IPS DF 6.9 (cell line): ENCODE data around the gene BTD.
A peak's percentile ranks its signal among the peaks of the same experiment; 100 is the strongest.

ENCODE experiments used
- DNase-seq: peaks from one replicate; pipeline ENCODE4 v3.0.0-alpha.2; 2013; ENCODE audit warnings: low read depth, low spot score
- H3K27ac ChIP-seq: one replicate; pipeline ENCODE4 v1.5.1; 2013; ENCODE audit warnings: low read length, control low read depth
- H3K27me3 ChIP-seq: 2 replicates; pipeline ENCODE4 v1.6.1; 2013; ENCODE audit warnings: mild to moderate bottlenecking, low read length; ENCODE audit not compliant: control insufficient read depth, insufficient read depth
- H3K36me3 ChIP-seq: 2 replicates; pipeline ENCODE4 v1.6.1; 2013; ENCODE audit warnings: low read length; ENCODE audit not compliant: control insufficient read depth, insufficient read depth
- H3K4me1 ChIP-seq: 2 replicates; pipeline ENCODE4 v1.6.1; 2013; ENCODE audit warnings: low read length; ENCODE audit not compliant: control insufficient read depth, insufficient read depth
- H3K4me3 ChIP-seq: 2 replicates; pipeline ENCODE4 v1.5.1; 2013; ENCODE audit warnings: mild to moderate bottlenecking, low read length
- H3K9me3 ChIP-seq: 2 replicates; pipeline ENCODE4 v1.6.1; 2013; ENCODE audit warnings: low read length, inconsistent platforms; ENCODE audit not compliant: control insufficient read depth, insufficient read depth
- WGBS: extraction: QIAGEN DNeasy Blood & Tissue Kit; methylation state at CpG from one replicate; pipeline ENCODE4 v1.1.7; 2013; ENCODE audit warnings: mixed read lengths, missing lambda C conversion rate; ENCODE audit not compliant: insufficient read length, insufficient coverage; 5-methylcytosine and 5-hydroxymethylcytosine counted together

BTD gene

GRCh38 chr3:15601399-15602145 is at the start of gene BTD, which contains the start of gene HACL1:
TSS of gene BTD (plus strand) at chr3:15601745. CDS start at chr3:15635440, 33,695 bp downstream.
TSS of gene HACL1 (minus strand) at chr3:15601569. CDS start at chr3:15601463, 106 bp downstream.
- H3K36me3 ChIP-seq, result peaks cover 3% of the 10 kb centered on the region; the same call in 1 of the 2 replicates
- DNase-seq, result peak; percentile 94
- no peaks in the 10 kb centered on the region for H3K9me3 ChIP-seq
- WGBS, result no CpG with 5 or more reads among the region's 61 CpGs
- H3K4me3 ChIP-seq, result peak within 1 kb of the TSS; percentile 79
- no peaks in the 10 kb centered on the region; the same call in 1 of the 2 replicates for H3K4me1 ChIP-seq
- no peak within 1 kb of the TSS for H3K27ac ChIP-seq
- H3K27me3 ChIP-seq, result no peaks in the 10 kb centered on the region

GRCh38 chr3:15551902-15552301 is 49.6 kb upstream of the BTD start:
- no peaks in the 10 kb centered on the region for H3K4me1 ChIP-seq
- H3K27me3 ChIP-seq, result no peaks in the 10 kb centered on the region
- H3K9me3 ChIP-seq, result no peaks in the 10 kb centered on the region
- DNase-seq, result no peak
- no peak overlapping the region for H3K27ac ChIP-seq
- H3K4me3 ChIP-seq, result no peak overlapping the region
- WGBS, result no CpG with 5 or more reads among the region's 1 CpG
- H3K36me3 ChIP-seq, result no peaks in the 10 kb centered on the region

- no peaks in the 10 kb centered on the region for H3K9me3 ChIP-seq
Measured at GRCh38 chr3:15553749-15554148, 47.8 kb upstream of the BTD start.

DNA sequence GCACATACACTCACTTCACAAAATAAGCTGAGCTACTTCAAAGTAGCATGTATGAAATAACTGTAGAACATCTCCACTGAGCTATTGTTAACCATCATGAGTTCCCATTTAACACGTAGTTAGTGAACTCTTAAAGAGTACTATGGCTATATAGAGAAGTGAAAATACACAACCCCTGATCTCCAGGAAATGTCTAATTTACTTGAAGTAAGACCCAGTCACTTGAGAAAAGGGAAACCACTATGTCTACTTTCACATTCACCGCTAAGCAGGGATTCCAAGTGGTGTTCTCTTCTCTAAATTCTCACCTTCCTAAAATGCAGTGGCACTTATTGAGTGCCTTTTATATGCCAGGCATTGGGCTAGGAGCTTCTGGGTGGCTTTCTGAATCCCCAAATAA is 45.0 kb upstream of the BTD start:
- H3K4me1 ChIP-seq, result no peaks in the 10 kb centered on the region
- no peak overlapping the region for H3K27ac ChIP-seq
- no peaks in the 10 kb centered on the region for H3K9me3 ChIP-seq
- WGBS, result no CpG with 5 or more reads among the region's 2 CpGs
- no peak overlapping the region for H3K4me3 ChIP-seq
- no peaks in the 10 kb centered on the region for H3K36me3 ChIP-seq
- no peak for DNase-seq
- no peaks in the 10 kb centered on the region for H3K27me3 ChIP-seq

More at GRCh38 chr3:15553749-15554148, 47.8 kb upstream of the BTD start:
- no peaks in the 10 kb centered on the region for H3K27me3 ChIP-seq
- no peak overlapping the region for H3K27ac ChIP-seq
- no peaks in the 10 kb centered on the region for H3K36me3 ChIP-seq
- WGBS, result no CpG with 5 or more reads among the region's 3 CpGs
- H3K4me1 ChIP-seq, result no peaks in the 10 kb centered on the region
- no peak overlapping the region for H3K4me3 ChIP-seq
- DNase-seq, result no peak

- Histone ChIP-seq H3K4me1 (no peaks in the 10 kb centered on the region), H3K27me3 (no peaks in the 10 kb centered on the region), H3K27ac (no peak overlapping the region), H3K4me3 (no peak overlapping the region), H3K9me3 (no peaks in the 10 kb centered on the region), H3K36me3 (peaks cover under 1% of the 10 kb centered on the region; the same call in 1 of the 2 replicates)
- no peak for DNase-seq
- no CpG with 5 or more reads among the region's 3 CpGs for WGBS
Measured at GRCh38 chr3:15557511-15557946, 44.0 kb upstream of the BTD start.

GRCh38 chr3:15558581-15558980 is 43.0 kb upstream of the BTD start:
- no peak for DNase-seq
- H3K27ac ChIP-seq, result no peak overlapping the region
- no peaks in the 10 kb centered on the region for H3K4me1 ChIP-seq
- whole genome bisulfite sequencing, result no CpG with 5 or more reads among the region's 9 CpGs
- peaks cover 6% of the 10 kb centered on the region; the same call in 1 of the 2 replicates for H3K36me3 ChIP-seq
- H3K27me3 ChIP-seq, result no peaks in the 10 kb centered on the region
- no peaks in the 10 kb centered on the region for H3K9me3 ChIP-seq
- H3K4me3 ChIP-seq, result no peak overlapping the region

GRCh38 chr3:15562560-15562959 is 39.0 kb upstream of the BTD start:
- Histone ChIP-seq H3K9me3 (no peaks in the 10 kb centered on the region), H3K4me1 (no peaks in the 10 kb centered on the region), H3K27me3 (no peaks in the 10 kb centered on the region; the same call in 1 of the 2 replicates), H3K36me3 (peaks cover 8% of the 10 kb centered on the region; the same call in 1 of the 2 replicates), H3K27ac (no peak overlapping the region), H3K4me3 (no peak overlapping the region)
- WGBS, result no CpG with 5 or more reads among the region's 5 CpGs
- DNase-seq, result no peak

DNA sequence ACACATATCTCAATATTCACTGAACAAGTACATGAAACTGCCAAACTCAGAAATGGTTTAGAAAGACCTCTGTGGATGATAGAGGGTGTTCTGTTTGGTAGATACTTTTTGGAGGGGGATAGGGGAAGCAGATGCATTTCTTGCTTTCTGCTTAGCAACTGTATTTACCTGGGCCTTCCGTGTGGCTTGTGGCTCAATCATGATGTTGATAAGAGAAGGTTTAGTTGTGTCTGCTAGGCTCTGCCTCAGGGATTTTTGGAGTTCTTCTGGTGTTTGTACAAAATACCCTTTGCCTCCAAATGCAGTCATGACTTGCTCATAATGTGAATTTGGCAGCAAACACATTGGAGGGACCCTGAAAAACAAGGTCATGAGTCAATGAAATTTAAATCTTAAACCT is 38.4 kb upstream of the BTD start:
- no peak for DNase-seq
- Histone ChIP-seq H3K36me3 (peaks cover 11% of the 10 kb centered on the region; the same call in 1 of the 2 replicates), H3K4me3 (no peak overlapping the region), H3K9me3 (no peaks in the 10 kb centered on the region), H3K4me1 (no peaks in the 10 kb centered on the region), H3K27ac (no peak overlapping the region), H3K27me3 (no peaks in the 10 kb centered on the region; the same call in 1 of the 2 replicates)
- WGBS, result no CpG with 5 or more reads among the region's 1 CpG

DNA sequence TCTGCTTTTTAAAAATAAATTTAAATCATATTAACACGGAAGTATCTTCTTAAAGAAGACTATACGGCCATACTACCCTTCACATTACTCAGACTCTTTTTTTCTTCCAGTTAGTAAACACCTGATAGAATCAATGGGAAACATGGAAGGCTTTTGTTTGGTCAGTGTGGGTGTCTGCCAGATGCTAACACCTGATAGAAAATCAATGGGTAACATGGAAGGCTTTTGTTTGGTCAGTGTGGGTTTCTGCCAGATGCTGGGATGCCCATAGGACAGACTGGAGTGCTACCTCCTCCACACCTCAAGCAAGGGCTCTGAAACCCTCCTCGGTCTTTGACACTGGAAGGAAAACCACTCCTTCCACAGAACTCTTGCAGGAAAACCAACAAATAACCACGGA is 29.4 kb upstream of the BTD start:
- no peak for DNase-seq
- H3K36me3 ChIP-seq, result peaks cover 5% of the 10 kb centered on the region; the same call in 1 of the 2 replicates
- no CpG with 5 or more reads among the region's 4 CpGs for WGBS
- no peak overlapping the region for H3K27ac ChIP-seq
- no peaks in the 10 kb centered on the region for H3K4me1 ChIP-seq
- H3K27me3 ChIP-seq, result no peaks in the 10 kb centered on the region; the same call in 1 of the 2 replicates
- H3K4me3 ChIP-seq, result no peak overlapping the region
- H3K9me3 ChIP-seq, result no peaks in the 10 kb centered on the region

DNA sequence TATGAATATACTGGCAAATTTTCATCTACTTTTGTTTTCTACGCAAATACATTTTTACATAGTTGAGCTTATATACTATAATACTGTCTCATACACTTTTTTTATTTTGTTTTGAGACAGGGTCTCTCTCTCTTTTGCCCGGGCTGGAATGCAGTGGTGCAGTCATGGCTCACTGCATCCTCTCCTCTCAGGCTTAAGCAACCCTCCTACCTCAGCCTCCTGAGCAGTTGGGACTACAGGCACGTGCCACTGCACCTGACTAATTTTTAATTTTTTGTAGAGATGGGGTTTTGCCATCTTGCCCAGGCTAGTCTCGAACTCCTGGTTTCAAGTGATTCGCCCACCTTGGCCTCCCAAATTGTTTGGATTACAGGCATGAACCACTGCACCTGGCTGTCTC is 26.1 kb upstream of the BTD start:
- 100% methylated on average over 1 of the region's 5 CpGs for WGBS
- Histone ChIP-seq H3K27me3 (no peaks in the 10 kb centered on the region), H3K4me1 (no peaks in the 10 kb centered on the region), H3K27ac (no peak overlapping the region), H3K36me3 (no peaks in the 10 kb centered on the region; the same call in 1 of the 2 replicates), H3K4me3 (no peak overlapping the region), H3K9me3 (no peaks in the 10 kb centered on the region)
- no peak for DNase-seq
